Measurements from ENCODE around the gene YIPF4.
"Not testable (repeated sequence)": the region's sequence is repeated elsewhere in the genome, so short reads cannot be mapped to it uniquely, and the experiment has no call there.

Gene YIPF4

GRCh38 chr2:32328679-32329078 lies 51.0 kb downstream of the YIPF4 start:
- H3K4me1 Mint-ChIP-seq (ENCODE audit: low read depth); H3K9me3 Mint-ChIP-seq; H3K4me3 Mint-ChIP-seq; H3K27ac Mint-ChIP-seq; H3K36me3 Mint-ChIP-seq (ENCODE audit: low read depth); H3K27me3 Mint-ChIP-seq: not testable (repeated sequence)

- not testable (repeated sequence) for H3K27me3 Mint-ChIP-seq; H3K9me3 Mint-ChIP-seq; H3K27ac Mint-ChIP-seq; H3K36me3 Mint-ChIP-seq (ENCODE audit: low read depth); H3K4me3 Mint-ChIP-seq; H3K4me1 Mint-ChIP-seq (ENCODE audit: low read depth)
These were observed 51.7 kb downstream of the YIPF4 start for GRCh38 chr2:32329180-32329980.

- Mint-ChIP-seq H3K36me3 (ENCODE audit: low read depth) (peaks cover 5% of the 10 kb centered on the region), H3K9me3 (no peaks in the 10 kb centered on the region), H3K4me3 (no peak overlapping the region), H3K27ac (no peak overlapping the region), H3K27me3 (no peaks in the 10 kb centered on the region), H3K4me1 (ENCODE audit: low read depth) (no peaks in the 10 kb centered on the region)
These were observed 52.4 kb downstream of the YIPF4 start for GRCh38 chr2:32330136-32330535.

GRCh38 chr2:32342801-32343200 lies 65.1 kb downstream of the YIPF4 start:
- H3K27me3 Mint-ChIP-seq: no peaks in the 10 kb centered on the region
- H3K36me3 Mint-ChIP-seq (ENCODE audit: low read depth): no peaks in the 10 kb centered on the region
- H3K27ac Mint-ChIP-seq: no peak overlapping the region
- H3K9me3 Mint-ChIP-seq: no peaks in the 10 kb centered on the region
- H3K4me1 Mint-ChIP-seq (ENCODE audit: low read depth): no peaks in the 10 kb centered on the region
- H3K4me3 Mint-ChIP-seq: no peak overlapping the region

GRCh38 chr2:32350797-32351196 lies 73.1 kb downstream of the YIPF4 start:
- H3K36me3 Mint-ChIP-seq (ENCODE audit: low read depth); H3K27ac Mint-ChIP-seq; H3K27me3 Mint-ChIP-seq; H3K4me1 Mint-ChIP-seq (ENCODE audit: low read depth); H3K9me3 Mint-ChIP-seq; H3K4me3 Mint-ChIP-seq: not testable (repeated sequence)

- H3K36me3 Mint-ChIP-seq (ENCODE audit: low read depth): peaks cover 19% of the 10 kb centered on the region
- H3K4me3 Mint-ChIP-seq: peak overlapping the region; percentile 92
- H3K9me3 Mint-ChIP-seq: no peaks in the 10 kb centered on the region
- peak overlapping the region; percentile 91 for H3K27ac Mint-ChIP-seq
- no peaks in the 10 kb centered on the region for H3K27me3 Mint-ChIP-seq
- peaks cover 32% of the 10 kb centered on the region for H3K4me1 Mint-ChIP-seq (ENCODE audit: low read depth)
These were observed 78.4 kb downstream of the YIPF4 start for GRCh38 chr2:32355976-32356680.

- Mint-ChIP-seq H3K36me3 (ENCODE audit: low read depth) (peaks cover 25% of the 10 kb centered on the region), H3K27me3 (no peaks in the 10 kb centered on the region), H3K9me3 (no peaks in the 10 kb centered on the region), H3K27ac (peak within 1 kb of the TSS; percentile 91), H3K4me3 (peak within 1 kb of the TSS; percentile 92), H3K4me1 (ENCODE audit: low read depth) (peaks cover 39% of the 10 kb centered on the region)
These were observed 79.1 kb downstream of the YIPF4 start, which contains the start of gene BIRC6 for GRCh38 chr2:32356681-32357317. Gene BIRC6, plus strand, starts transcription at chr2:32357023. Its CDS starts 139 bp downstream, at chr2:32357162.

GRCh38 chr2:32357318-32358110 lies 79.8 kb downstream of the YIPF4 start:
- Mint-ChIP-seq H3K9me3 (no peaks in the 10 kb centered on the region), H3K4me3 (peak overlapping the region; percentile 92), H3K4me1 (ENCODE audit: low read depth) (peaks cover 45% of the 10 kb centered on the region), H3K27me3 (no peaks in the 10 kb centered on the region), H3K36me3 (ENCODE audit: low read depth) (peaks cover 31% of the 10 kb centered on the region), H3K27ac (peak overlapping the region; percentile 86)

- Mint-ChIP-seq H3K36me3 (ENCODE audit: low read depth) (peaks cover 31% of the 10 kb centered on the region), H3K4me1 (ENCODE audit: low read depth) (peaks cover 51% of the 10 kb centered on the region), H3K27me3 (no peaks in the 10 kb centered on the region), H3K4me3 (peak overlapping the region; percentile 92), H3K9me3 (no peaks in the 10 kb centered on the region), H3K27ac (peak overlapping the region; percentile 86)
These were observed 80.4 kb downstream of the YIPF4 start for GRCh38 chr2:32358111-32358482.

- H3K27me3 Mint-ChIP-seq: no peaks in the 10 kb centered on the region
- no peaks in the 10 kb centered on the region for H3K9me3 Mint-ChIP-seq
- H3K27ac Mint-ChIP-seq: peak overlapping the region; percentile 21
- peak overlapping the region; percentile 8 for H3K4me3 Mint-ChIP-seq
- H3K36me3 Mint-ChIP-seq (ENCODE audit: low read depth): peaks cover 44% of the 10 kb centered on the region
- H3K4me1 Mint-ChIP-seq (ENCODE audit: low read depth): peaks cover 71% of the 10 kb centered on the region
These were observed 82.7 kb downstream of the YIPF4 start for GRCh38 chr2:32360416-32360815.

GRCh38 chr2:32362997-32363396 lies 85.3 kb downstream of the YIPF4 start:
- Mint-ChIP-seq H3K36me3 (ENCODE audit: low read depth) (peaks cover 53% of the 10 kb centered on the region), H3K4me1 (ENCODE audit: low read depth) (peaks cover 86% of the 10 kb centered on the region)
- not testable (repeated sequence) for H3K9me3 Mint-ChIP-seq, H3K27ac Mint-ChIP-seq, H3K4me3 Mint-ChIP-seq, H3K27me3 Mint-ChIP-seq

- no peaks in the 10 kb centered on the region for H3K9me3 Mint-ChIP-seq
- H3K36me3 Mint-ChIP-seq (ENCODE audit: low read depth): peaks cover 47% of the 10 kb centered on the region
- peak overlapping the region; percentile 40 for H3K27ac Mint-ChIP-seq
- no peaks in the 10 kb centered on the region for H3K27me3 Mint-ChIP-seq
- peaks cover 81% of the 10 kb centered on the region for H3K4me1 Mint-ChIP-seq (ENCODE audit: low read depth)
- no peak overlapping the region for H3K4me3 Mint-ChIP-seq
These were observed 85.9 kb downstream of the YIPF4 start for GRCh38 chr2:32363597-32363996.

- not testable (repeated sequence) for H3K9me3 Mint-ChIP-seq, H3K27me3 Mint-ChIP-seq, H3K4me3 Mint-ChIP-seq
- Mint-ChIP-seq H3K27ac (peak overlapping the region; percentile 42), H3K4me1 (ENCODE audit: low read depth) (peaks cover 81% of the 10 kb centered on the region), H3K36me3 (ENCODE audit: low read depth) (peaks cover 41% of the 10 kb centered on the region)
These were observed 86.6 kb downstream of the YIPF4 start for GRCh38 chr2:32364290-32364689.

- not testable (repeated sequence) for H3K4me3 Mint-ChIP-seq, H3K9me3 Mint-ChIP-seq, H3K27ac Mint-ChIP-seq, H3K27me3 Mint-ChIP-seq
- H3K4me1 Mint-ChIP-seq (ENCODE audit: low read depth): peaks cover 76% of the 10 kb centered on the region
- H3K36me3 Mint-ChIP-seq (ENCODE audit: low read depth): peaks cover 34% of the 10 kb centered on the region
These were observed 88.0 kb downstream of the YIPF4 start for GRCh38 chr2:32365679-32366078.
